Embryonic facial prominence (tissue), 1 donor: ENCODE results near the gene LCNL1.
"Not testable (repeated sequence)": the region's sequence is repeated elsewhere in the genome, so short reads cannot be mapped to it uniquely, and the experiment has no call there.

ENCODE experiments used
- DNase-seq: peaks from one replicate; pipeline ENCODE4 v3.0.0-alpha.2; 2016; ENCODE audit errors: extremely low spot score

Gene LCNL1

GRCh38 chr9:136994180-136994887 is 11.5 kb downstream of the LCNL1 start:
- DNase-seq = no peak

- DNase-seq = no peak
Measured at GRCh38 chr9:136994888-136995230, 12.1 kb downstream of the LCNL1 start.

DNA sequence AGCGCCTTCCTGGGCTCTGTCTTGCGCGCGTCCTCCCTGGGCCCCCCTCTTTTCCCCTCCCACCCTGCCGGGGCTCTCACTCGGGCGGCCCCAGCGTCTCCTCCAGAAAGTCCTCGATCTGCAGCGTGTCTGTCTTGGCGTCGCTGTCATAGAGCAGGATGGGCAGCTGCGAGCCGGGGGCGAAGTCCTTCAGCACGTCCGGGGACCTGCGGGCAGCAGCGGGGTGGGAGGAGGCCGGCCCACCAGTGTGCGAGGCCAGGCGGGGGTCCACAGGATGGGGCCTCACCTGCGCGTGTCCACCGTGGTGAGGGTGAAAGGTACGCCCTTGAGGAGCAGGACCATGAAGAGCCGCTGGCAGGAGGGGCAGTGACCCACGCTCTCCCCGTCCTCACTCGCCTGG is 12.6 kb downstream of the LCNL1 start:
- DNase-seq = no peak

- no peak for DNase-seq
Measured at GRCh38 chr9:136995772-136996311, 13.0 kb downstream of the LCNL1 start.

DNA sequence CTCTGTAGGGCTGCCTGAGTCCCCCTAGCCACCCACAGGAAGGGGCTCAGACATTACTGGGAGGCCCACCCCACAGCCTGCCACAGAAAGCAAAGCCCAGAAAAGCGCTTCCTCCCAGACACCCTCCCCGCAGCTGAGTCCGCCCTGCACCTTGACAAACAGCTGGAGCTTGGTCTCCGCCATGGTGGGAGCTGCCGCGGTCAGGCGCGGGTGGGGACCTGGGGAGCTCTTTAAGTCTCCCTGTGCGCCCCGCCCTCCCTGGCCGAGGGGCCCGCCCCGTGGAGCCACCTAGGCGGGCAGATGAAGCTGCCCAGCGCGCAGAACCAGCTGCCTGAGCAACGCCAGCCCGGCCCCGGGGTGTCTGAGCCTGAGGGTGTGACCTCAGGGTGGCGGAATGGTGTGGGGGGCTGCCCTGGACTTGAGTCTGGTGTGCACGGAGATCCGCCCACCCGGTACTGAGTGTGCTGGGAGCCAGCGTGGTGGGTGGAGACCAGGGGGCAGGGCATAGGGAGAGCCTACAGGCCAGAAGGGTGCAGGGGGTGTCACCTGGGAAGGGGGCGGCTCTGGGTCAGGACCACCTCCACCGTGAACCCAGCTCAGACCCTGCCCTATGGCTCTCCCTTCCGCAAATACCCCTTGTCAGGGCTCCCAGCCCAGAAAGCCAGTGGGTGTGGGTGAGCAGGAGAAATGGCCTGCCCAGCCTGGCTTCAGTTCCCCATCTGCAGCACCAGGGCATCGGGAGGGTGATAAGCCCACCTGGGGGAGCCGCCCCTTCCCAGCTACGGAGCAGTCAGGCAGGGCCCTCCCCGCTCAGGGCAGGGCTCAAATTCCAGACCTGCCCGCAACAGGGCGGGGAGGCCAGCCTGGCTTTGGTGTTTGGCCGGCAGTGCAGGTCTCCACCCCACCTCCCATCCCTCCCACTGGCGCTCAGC is 13.8 kb downstream of the LCNL1 start, which contains the start of gene CLIC3:
Gene CLIC3, minus strand, starts transcription at position 208 of the 932 bp plus-strand sequence. Its CDS starts 25 bp downstream, at position 183.
- DNase-seq = no peak

DNA sequence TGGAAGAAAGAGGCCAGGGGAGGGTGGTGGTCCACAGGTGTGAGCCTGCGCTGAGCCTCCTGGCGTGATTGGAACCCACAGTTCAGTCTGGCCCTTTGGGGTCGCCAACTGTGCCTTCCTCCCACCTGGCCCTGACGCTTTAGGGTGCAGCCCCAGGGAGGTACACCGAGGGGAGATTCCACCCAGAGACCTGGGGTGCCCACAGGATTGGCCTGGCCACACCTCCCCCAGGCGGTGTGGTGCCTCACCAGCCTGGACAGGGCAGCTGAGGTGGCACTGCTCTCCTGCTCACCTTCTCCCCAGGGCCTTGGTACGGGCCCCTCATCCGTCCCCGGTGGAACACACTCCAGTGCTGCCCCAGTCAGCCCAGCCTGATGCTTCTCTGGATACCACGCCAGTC is 14.6 kb downstream of the LCNL1 start:
- DNase-seq = no peak

GRCh38 chr9:136997830-136998234 is 15.0 kb downstream of the LCNL1 start:
- no peak for DNase-seq

DNA sequence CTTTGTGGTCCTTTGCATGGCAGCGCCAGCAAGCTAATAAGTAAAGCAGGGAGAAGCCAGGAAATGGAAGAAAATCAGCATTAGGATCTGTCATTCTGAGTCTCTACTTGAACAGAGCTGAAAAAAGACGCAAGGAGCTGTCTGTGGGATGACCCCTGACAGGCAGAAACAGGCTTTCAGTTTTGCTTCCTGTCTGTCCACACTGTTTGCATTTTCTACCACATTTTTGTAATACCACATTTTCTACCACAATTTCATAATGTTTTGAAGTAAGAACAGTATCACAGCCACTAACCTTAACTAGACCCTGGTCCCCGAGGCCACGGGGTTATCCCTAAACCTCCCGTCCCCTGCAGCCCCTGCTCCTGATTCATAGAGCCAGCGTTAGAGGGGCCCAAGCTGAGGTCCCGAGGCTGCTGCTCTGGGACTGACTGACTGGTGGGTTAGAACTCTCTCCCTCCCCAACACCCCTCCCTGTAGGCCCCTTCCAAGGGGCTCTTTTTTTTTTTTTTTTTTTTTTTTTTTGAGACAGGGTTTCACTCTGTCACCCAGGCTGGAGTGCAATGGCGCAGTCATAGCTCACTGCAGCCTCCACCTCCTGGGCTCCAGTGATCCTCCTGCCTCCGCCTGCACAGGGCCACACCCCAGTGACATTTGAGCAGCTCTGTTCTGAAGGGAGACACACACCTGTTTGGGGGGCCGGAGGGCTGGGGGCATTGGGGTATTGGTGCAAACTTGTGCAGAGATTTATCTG is 17.6 kb downstream of the LCNL1 start:
- DNase-seq = no peak

DNA sequence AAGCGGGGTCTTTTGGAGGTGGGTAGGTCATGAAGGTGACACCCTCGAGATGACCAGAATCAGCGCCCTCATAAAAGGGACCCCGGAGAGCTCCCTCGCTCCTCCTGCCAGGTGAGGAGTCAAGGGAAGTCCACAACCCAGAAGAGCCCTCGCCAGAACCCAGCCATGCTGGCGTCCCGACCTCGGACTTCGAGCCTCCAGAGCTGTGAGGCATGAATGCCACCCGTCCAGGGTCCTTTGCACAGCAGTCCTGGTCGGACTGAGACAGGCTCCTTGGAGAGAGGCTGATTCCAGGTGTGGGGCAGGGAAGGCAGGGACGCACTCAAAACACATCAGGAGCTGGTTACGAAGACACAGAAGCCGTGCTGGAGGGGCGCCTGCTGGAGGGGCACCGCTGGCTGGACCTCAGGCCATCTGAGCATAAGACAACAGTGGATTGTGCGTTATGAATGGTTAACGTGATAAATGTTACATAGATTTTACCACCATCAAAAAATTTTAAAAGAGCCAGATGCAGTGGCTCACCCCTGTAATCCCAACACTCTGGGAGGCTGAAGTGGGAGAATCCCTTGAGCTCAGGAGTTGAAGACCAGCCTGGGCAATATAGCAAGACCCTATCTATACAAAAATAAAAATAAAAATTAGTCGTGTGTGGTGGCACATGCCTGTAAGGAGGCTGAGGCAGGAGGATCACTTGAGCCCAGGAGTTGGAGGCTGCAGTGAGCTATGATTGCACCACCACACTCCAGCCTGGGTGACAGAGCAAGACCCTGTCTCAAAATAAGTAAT is 19.3 kb downstream of the LCNL1 start:
- DNase-seq = no peak

DNA sequence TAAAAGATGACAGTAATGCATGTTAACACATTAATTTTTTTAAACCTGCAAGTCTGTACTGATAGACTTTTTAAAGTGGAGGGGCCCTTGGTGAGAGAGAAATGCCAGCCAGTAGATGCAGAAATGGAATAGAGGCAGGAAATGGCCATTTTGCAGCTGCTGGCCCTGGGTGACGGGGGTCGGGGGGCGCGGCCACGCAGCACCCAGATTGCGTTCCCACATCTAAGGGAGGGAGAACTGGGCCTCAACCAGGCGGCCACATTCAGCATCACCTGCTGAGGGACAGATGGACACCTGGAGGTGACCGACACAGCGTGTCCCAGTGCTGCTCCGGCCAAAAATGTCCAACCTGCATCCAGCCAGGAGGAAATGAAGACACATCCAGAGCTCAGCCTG is 19.9 kb downstream of the LCNL1 start:
- DNase-seq = no peak

- not testable (repeated sequence) for DNase-seq
Measured at GRCh38 chr9:137004285-137004684, 21.5 kb downstream of the LCNL1 start.

DNA sequence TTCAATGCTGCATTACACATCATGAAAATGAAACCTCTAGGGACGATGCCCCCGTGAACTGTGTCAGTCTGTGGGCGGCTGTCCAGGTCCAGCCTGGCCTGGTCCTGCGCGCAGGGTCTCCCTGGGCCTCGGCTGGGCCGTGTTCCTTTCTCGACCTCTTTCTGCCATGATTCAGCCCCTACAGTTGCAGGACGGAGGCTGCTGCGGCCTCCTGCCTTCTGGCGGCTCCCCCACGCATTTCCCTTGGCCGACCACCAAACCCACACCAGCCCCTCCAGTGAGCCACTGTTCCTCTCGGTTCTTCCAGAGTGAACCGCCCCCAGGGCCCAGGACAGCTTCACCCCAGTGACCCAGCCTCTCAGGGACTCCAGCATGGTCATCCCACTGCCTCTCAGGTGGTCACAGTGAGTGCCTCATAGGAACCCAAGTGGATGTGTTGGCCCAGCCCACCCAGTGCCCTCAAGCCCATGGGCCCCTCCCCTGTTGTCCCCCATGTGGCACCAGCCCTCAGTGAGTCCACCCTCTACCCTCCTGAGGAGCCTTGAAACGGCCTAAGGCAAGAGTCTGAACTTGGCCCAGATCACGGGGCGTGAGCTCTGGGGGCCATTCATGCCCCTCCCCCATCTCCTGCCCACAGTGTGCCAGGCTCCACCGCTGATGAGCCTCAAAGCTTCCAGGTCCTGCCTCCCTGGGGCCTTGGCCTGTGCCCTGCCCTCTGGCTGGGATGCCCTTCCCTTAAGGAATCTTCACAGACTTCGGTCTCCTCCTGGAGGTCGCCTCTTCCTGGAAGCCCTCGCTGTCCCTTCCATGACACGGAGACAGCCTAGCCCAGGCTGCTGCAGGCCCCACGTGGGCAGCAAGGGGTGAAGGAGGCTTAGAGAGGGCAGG is 23.6 kb downstream of the LCNL1 start:
- DNase-seq = no peak

DNA sequence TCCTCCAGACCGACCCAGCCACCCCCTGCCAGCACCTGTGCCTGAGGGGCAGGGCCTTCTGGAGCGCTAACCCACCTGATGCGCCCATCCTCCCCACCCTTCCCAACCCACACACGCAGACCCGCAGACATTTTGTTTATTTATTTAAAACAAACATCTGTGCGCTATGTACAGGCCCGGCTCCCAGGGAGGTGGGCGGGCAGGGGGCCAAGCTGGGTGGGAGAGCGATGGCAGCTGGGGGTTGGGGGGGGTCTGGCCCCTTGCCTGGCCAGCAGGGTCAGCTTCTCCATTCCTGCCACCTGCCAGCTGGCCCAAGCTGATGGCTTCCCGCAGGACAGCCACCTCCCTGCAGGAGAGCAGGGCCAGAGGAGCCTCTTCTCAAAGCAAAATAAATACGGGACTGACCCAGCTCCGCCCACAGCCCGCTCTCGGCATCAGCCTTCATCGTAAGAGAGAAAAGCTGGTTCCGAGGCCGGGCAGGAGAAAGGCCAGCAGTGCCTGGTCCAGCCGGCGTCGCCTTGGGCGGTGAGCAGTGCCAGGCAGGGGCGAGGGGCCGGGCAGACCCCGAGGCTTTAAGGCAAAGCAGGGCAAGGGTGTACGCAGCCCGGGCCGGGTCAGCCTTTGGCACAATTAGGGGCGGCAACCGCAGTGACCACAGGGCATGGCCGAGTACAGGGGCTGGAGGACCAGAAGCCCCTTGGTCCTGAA is 24.5 kb downstream of the LCNL1 start:
- no peak for DNase-seq

DNA sequence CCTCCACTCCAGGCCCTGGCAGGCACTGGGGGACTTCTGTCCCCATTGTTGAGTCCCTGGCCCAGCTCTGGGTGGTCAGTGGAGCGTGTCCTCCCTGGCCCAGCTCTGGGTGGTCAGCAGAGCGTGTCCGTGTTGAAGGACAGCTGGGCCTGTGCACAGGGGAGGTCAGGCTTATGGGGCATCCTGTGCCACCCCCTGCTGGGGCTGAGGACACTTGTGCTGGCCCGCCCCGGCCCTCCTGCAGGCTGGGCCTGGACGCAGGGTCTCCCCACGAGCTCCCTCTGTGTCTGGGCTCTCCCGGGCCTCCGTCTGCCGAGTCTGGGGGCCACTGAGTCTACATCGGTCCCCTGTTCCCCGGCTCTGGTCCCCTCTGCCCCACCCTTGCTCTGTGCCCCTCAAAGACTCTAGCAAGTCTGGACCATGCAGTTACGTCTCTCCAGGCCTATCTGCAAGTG is 25.1 kb downstream of the LCNL1 start:
- no peak for DNase-seq

DNA sequence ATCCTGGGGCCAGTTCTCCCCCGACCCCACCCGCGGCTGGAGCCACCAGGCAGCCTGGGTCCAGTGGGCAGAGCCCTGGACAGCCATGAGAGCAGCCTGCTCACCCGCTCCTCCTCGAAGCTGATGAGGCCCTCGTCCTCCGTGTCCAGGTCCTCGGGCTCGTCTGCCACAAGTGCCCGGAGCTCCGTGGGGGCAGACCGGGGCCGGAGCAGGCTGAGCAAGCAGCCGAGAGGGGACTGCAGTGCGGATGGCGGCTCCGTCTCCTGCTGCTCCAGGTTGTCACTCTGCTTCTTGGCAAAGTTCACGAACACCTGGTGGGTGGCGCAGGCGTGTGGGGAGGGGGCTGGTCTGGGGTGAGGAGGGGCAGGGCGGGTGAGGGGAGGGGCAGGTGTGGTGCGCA is 25.5 kb downstream of the LCNL1 start:
- DNase-seq = no peak

DNA sequence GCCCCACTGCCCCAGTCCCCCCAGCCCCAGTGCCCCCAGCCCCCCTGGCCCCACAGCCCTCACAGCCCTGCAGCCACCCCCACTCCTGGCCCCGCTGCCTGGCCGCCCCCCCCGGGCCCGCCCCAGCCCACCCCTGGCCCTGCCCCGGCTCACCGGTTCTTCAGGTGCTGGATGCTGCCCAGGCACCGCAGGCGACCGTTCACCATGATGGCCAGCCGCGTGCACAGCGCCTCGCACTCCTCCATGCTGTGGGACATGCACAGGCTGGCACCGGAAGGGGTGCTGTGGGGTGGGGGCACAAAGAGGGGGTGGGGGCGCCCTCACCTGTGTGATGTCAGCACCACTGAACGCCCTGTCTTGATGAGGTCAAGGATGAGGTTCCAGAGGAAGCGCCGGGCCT is 26.4 kb downstream of the LCNL1 start:
- no peak for DNase-seq

GRCh38 chr9:137009938-137010732 is 27.3 kb downstream of the LCNL1 start:
- no peak for DNase-seq

GRCh38 chr9:137011156-137011555 is 28.4 kb downstream of the LCNL1 start:
- DNase-seq = no peak
